IPS DF 4.7 (cell line): ENCODE results near the gene TNC.

Experiments used
- DNase-seq: peaks from one replicate; pipeline ENCODE4 v3.0.0-alpha.2; 2013; ENCODE audit warnings: low spot score; ENCODE audit errors: extremely low read depth

TNC gene

DNA sequence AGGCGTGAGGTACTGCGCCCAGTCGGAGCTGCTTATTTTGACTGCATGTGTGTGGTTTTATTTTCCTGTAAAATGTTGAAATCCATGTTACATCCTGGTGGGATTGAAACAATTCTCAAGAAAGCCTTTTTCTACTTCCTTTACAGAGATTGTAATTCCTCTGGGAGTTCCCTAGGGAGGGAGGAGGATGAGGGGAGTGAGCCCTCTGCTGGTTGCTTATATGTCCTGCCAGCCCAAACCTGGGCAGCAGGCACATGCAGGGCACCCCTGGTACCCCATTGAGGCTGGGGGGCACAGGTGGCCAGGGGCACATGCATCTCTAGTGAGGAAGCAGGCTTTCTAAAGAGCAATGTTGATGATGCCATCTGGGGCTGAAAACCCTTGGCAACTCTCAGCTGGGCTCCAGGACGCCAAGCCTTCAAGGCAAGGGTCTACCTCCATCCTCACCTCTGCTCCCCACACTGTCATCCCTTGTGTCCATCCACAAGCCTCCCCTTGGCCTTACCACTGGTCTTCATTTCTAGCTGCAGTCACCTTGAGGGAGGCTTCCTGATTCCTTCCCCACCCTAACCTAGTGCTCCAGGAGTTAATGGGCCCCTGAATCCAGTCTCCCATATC is 102.8 kb downstream of the TNC start:
- DNase-seq: peak; percentile 9

DNA sequence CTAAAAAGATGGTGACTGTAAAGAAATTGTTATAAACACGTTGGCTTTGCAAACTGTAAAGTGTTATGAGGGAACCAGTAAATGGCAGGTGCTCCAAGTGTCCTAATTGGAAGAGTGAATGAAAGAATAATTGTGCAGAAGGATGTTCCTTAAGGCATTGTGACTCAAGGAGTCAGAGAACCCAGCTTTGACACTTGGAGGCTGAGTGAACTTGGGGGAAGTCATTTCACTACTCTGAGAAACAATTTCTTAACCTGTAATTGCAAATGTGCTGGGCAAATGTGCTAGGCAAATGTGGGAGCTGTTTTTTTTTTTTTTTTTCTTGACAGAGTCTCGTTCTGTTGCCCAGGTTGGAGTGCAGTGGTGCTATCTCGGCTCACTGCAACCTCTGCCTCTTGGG is 103.5 kb downstream of the TNC start:
- no peak for DNase-seq

DNA sequence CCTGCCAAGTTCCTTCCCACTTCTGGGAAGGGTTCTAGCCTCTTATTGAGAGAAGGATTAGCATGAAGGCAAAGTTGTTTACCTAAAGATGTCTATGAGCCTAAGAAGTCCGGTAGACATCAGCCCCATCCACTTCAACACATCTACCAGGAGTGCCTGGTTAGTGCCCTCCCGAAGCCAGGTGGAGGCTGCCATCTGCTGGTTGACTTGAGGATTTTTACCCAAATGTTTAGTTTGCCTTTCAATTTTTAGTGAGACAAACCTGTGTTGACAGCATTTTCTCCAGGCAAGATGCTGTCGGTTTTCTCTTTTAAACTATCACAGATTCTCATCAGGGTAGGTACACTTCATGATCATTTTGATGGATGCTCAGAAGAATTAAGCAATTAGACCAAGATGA is 104.0 kb downstream of the TNC start:
- peak; percentile 33 for DNase-seq

DNA sequence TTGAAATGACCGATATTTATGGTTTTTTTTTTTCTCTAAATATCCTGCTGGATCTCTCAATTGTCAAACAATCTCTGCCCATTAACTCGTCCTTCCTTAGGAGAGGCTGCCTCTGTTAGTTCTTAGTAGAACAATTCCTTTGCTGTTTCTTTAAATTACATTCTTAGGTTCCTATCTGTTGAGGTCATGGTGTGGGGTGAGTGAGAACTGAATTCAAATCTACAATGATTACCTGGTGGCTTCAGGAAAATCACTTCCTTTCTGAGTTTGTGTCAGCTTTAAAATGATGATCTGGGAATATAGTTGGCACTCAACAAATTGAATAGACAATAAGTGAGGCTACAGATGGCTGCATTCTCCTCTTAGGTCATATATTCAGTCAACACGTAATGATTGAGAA is 105.5 kb downstream of the TNC start:
- no peak for DNase-seq

DNA sequence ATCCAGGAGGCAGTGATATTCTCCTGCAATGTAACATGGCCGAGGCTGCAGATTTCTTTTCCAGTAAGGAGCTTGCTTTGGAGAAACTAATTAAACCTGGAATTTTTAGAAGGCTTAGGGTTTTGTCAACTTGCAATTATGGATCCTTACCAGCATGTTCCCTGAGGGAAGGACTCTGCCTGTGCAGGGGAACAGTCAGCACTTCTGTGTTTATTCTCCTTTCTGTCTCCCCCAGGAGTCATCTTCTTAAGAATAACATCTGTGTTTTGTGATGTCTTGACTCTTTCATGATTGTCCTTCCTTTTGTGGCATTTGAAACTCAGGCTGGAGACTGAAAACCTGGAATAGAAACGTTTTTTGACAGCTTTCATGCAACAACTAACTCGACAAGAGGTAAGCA is 107.1 kb downstream of the TNC start:
- DNase-seq: no peak

DNA sequence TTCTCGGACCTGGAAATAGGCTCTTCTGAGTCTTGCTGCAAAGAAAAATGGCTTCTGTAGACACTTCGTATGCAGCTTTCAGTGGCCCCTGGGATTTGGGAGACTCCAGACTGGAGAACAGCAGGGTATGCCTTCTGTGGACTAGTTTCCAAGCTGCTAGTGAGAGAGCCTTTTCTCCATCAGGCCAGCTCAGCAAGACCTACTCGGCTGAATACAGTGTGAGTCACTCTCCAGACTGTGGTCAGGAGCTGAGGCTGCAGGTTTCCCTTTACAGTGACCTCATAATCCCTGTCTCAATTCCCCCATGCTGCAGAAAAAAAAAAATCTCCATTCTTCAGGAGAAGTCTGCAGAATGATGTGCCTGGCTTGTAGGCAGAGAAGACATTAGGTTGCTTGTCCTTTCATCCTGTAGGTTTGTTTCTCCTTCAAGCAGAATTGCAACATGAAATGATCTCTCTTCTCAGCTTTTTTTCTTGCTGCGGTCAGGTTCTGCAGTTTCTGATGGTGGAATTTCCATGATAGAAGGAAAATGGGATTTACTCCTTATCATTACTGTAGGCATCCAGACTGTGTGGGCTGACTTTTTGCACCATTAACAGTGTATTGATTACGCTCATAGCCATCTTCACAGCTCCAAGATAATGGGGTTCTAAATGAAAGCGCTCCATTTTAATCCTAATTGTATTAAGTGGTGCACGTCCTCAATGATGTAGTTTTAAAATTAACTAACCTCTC is 109.3 kb downstream of the TNC start:
- DNase-seq: no peak

DNA sequence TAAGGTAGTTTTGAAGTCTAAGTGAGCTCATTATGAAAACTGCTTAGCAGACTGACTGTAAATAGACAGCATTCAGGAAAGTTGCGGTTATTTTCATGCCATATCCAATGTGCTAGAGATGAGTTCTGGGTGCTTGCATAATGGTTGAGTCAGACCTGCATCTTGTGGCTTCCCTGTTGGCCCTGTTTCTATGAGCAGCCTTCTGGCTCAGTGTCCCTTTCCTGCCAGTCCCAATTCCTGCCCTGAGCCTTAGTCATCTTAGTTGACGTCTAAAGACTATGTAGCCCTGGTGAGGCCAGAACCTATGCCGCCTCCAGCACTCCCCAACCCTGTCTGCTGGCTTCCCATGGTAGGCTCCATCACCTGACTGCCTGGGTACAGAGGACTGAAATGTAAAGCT is 111.3 kb downstream of the TNC start:
- no peak for DNase-seq

DNA sequence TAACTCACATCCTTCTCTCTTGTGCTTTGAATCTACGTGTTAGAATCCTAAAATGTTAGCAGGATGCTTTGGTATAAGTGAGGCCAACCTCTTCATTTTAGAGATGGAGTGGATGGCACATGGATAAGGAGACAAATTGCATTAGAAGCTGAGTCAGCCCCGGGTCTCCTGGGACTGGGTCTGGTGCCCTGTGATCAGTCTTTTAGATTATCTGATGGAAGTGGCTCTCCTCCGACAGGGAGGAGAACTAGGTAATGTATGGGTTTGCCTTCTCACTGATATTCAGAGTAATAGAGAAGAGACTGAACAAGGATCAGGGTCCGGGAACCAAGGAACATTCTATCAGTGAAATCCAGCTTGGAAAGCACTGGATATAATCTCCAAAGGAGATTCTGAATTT is 112.6 kb downstream of the TNC start:
- DNase-seq: no peak

DNA sequence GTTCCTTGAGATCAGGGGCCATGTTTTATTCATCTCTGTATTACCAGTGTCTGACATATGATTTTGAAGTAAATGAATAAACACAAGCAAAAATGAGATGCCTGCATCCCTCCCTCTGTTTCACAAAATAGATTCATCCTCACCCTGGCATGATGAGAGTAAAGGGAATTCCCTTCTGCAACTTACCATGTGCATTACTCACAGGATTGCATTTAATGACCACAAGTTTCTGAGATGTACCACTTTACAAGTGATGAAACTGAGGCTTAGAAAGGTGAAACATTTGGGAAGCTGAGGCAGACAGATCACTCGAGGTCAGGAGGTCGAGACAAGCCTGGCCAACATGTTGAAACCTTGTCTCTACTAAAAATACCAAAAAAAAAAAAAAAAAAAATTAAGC is 113.4 kb downstream of the TNC start:
- no peak for DNase-seq

DNA sequence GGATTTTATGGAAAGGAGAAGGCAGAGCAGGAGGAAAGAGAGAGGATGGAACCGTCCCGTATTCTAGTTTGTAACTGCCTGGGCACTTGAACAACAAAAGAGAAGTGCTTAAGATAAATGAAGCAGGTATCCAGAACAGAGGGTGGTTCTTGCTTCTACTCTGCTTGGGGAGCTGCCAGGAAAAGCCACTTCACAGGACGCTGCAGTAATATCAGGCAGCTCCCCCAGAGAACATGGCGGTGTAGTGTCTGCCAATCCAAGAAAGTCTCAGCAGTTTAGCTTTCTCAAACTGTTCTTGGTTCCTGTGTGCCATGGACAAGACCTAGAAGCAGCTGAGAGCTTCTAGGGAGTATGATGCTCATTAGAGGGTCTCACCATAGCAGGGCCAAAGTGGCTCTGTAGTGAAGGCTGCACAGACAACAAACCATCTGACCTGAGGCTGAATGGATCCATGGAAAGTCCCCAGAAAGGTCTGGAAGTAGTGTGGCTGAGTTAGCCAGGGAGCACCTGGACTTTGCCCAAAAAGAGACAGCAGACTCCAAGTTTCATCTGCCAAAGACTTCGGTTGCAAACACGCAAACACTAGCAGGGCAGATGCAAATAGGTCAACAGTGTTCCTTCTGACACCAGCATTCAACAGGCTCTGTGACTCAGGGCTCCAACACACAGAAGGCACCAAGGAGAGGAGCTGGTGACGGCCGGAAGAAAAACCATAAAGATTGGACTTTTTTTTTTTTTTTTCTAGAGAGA is 115.4 kb downstream of the TNC start:
- no peak for DNase-seq

DNA sequence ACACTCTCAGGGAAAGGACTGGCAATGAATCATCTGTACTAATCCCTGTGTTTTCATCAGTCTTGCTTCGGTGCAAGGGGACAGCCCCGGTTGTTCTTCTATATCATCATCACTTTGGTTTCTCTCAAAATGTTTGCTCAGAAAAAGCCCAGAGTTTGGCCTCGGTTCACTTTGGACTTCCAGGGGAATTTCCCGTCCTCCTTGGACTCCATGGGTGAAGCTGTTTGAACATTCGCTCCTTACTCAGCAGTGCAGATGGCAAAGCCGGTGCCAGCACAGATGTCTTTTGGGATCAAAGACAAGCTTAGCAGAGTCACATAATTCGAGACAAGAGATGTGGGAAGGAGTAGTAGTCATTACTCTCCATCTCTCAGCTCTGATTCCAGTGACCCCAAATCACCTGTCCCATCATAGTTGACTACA is 117.7 kb downstream of the TNC start:
- no peak for DNase-seq

DNA sequence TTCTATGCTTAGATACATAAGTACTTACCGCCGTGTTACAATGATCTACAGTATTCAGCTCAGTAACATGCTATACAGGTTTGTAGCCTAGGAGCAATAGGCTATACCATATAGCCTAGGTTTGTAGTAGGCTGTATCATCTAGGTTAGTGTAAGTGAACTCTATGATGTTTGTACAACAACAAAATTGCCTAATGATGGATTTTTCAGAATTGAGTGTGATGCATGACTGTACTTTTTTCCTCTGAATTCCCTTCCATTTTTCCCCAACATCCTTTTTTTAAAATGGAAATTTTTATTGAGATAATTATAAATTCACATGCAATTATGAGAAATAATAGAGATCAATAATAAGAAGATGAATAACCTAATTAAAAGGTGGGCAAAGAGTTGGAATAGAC is 119.6 kb downstream of the TNC start:
- no peak for DNase-seq

DNA sequence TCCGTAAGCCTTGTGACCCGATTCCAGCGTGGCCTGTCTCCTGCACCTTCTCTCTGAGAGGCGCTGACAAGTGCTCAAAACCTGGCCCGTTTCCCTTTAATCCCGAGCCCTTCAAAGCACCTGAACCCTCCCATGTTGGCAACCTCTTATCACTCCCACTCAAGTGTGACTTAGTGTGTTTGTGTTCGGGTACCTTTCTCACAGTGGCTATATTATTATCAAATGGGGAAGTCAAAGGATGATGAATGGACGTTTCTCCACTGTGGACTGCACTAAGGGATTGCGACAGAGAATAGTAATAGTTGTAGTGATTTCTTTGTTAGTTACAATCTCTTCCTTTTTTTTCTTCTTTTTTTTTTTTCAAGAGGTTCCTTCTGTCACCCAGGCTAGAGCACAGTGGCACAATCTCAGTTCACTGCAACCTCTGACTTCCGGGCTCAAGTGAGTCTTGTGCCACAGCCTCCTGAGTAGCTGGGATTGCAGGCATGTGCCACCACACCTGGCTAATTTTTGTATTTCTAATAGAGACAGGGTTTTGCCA is 122.2 kb downstream of the TNC start:
- no peak for DNase-seq

DNA sequence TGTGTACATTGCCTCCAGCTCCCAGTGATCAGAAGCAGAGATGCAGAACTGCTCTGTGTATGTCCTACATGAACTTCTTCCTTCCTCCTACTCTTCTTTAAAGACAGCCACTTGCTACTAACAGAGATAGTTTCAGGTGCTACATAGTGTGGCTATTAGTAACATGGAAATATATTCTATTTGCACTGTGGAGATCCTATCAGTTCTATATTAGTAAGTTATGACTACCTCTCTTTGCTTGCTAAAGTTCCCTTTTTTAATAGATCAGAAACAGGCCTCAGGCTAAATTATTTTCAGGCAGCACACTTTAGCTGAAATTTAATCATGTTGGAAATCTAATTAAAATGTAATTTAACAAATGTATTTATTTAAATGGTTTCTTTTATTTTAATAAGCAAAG is 123.2 kb downstream of the TNC start:
- DNase-seq: no peak

DNA sequence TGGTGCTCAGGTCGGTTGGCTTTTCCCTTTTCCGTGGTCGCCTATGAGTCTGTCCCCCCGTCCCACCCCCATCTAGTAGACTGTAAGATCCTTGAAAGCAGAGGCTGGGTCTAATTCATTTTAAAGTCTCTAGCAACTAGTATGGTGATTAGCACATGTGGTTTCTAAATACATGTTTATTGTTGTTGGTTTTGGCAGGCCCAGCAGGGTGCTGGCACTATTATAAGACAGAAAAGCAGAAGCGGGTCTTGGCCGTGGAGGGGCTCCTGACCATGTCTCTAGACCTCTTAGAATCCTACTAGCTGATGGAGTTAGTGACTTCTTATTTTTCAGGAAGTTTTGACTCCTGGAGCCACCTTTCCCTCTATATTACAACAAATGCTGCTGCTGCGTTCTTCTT is 126.1 kb downstream of the TNC start:
- DNase-seq: no peak

DNA sequence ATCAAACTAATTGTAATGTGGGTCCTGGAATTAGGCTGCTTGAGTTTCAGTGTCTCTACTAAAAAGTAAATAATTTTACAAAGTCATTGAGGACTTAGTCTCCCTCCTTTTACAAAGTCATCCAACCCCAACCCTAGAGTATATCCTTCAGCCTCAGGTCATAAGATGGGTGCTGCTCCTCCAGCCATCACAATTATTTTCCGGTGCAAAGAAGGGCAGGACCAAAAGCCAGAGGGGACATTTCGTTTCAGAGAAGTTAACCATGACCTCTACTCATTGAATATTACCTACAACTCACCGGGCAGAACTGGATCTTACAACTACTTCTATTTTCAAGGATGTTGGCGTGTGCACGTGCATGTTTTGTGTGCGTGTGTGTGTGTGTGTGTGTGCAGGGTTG is 127.1 kb downstream of the TNC start:
- DNase-seq: no peak

DNA sequence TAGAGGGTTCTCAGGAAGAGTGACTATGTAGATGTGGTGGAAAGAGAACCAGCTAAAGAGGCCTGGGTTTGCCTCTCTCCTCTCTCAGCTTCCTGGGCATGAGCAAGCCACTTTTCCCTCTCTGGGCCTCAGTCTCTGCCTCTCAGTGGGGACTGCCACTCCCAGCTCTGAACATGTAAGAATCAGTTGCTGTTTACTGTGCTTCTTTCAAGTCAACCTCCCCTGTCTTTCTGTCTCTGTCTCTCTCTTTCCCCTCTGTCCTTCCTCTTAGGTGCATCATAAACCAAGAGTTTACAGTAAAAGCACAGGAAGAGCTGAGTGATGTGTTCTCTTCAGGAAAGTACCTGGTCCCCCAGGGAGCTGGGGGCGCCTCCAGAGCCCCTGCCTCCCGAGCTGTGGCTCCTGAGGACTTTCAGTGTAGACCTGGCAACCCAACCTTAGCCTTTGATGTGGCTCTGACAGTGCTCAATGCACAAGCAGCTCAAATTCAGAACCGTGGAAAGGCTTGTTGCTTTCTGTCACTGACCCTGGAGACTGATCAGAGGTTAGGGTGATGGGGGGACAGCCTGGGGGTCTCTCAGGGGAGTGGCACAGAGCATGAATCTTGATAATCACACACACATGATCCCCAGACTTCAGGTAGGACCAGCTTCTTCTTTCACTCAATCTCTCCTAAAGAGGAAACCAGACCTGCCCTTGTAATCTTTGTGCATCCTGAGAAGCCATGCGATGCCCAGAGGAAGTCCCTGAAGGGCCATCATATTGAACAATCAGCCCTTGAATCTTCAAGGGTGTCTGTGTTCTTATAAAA is 128.2 kb downstream of the TNC start:
- DNase-seq: no peak

DNA sequence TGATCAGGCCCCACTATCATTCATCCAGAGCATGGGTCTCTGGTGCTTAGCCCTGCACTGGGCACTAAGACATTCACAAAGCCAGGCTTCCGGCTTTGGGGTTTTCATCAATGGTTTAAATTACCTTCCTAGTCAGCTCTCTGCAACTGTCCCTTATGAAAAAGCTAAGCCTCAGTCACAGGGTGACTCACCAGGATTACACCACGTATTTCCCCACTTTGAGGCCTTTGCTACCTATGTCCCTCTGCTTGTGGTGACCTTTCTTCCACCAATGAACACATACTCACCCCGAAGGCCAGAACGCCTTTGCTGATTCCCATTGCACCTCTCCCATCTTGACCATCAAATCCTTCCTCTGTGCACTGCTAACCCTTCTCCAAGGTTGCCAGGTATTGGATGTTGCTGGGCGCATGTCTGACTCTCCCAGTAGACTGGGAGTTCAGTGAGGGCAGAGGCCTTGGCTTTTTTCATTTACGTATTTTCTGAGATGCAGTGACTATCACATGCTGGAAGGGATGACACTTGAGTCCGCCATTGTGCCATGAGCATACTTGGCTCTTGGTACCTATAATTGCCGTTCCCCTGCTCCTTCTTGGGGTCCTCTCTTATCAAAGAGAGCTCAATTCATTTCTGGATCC is 128.9 kb downstream of the TNC start:
- no peak for DNase-seq

DNA sequence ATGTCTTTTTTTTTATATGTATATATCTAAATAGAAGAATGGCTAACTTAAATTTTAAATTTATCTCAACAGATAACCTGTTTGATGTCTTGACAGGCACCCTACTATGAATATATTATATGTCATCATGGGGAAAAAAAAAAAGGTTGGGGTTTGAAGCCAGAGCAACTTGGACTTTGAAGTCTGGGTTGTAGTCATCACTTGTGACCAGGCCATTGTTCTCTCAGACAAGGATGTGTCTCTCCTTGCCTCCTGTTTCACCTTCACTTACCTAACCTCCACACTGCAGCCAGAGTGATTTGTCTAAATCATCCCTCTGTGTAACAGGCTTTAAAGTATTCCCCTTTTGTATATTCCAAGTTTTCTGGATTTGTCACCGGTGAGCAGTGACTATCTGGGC is 130.8 kb downstream of the TNC start:
- DNase-seq: no peak

DNA sequence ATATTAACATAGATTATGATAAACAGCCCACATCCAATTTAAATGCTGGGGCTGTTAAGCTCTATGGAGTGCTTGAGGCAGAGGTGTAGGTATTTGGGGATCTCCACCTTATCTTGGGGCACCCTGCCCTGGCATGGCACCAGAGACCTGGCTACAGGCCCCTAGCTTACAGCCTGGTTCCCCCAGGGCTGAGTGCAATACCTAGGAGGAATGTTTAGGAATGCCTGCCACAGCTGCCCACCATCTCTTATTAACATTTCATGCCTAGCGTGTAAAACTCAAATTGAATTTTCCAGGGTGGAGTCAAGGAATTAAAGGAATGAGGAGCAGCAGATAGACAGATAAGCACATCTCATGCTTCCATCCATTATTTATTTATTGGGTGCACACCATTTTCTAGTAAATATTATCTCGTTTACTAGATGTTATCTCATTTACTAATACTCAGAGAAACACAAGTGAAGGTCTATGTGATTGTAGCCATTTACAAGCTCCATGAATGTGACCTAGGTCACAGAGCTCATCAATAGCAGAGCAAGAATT is 131.9 kb downstream of the TNC start:
- no peak for DNase-seq

DNA sequence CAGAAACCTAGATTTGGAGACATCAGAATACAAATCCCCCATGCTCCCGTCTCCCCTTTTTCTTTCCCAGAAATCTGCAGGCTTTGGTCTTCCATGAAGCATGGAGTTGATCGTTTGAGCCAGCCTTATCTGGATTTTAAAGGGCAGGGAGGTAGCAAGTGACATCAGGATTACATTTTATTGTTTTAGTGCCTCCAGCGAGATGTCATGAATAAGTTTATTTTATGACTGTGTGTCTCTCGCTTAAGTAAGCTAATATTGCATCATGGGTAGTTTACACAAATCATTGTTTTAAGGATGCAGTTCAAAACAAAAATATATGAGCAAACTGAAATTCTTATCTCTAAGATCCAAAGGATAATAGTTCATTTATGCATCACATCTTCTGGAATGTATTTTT is 136.9 kb downstream of the TNC start:
- DNase-seq: no peak
